CD1c-positive myeloid dendritic cell (primary cell): ENCODE measurements around the gene ARHGAP22.

Source experiments
- DNase-seq: peaks from one replicate; pipeline ENCODE4 v3.0.0-alpha.2; 2016; ENCODE audit errors: extremely low spot score

Gene ARHGAP22

DNA sequence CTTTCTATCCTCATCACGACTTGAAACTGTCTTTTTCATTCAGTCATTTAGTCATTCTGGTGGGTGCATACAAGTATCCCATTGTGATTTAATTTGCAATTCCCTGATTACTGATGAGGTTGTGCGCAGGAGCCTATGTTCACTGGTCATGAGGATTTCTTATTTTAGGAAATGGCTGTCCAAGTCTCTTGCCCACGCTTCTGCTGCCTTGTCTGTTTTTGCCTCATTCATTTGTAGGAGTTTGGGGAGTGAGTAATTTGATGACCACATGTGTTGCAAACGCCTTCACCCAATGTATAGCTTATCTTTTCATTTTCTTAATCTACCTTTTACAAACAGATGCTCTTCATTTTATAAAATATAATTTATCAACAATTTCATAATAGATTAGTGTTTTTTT is 127.3 kb downstream of the ARHGAP22 start:
- DNase-seq: no peak

DNA sequence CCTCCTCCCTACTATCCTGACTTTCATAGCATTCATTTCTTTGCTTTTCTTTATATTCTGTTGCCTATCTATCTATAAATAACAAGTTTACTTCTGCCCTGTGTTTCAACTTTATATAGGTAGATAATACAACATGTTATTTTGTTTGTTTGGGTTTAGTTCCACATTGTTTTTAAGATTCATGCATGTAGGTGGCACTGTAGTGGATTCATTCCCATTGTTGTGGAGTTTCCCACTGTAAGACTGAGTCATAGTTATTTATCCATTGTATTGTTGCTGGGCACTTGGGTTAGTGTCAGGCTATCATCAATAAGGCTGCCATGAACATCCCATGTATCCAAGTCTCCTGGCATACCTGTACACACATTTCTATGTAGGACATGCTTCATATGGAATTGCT is 127.7 kb downstream of the ARHGAP22 start:
- DNase-seq: no peak

- no peak for DNase-seq
Observed at GRCh38 chr10:48476279-48476982, 128.4 kb downstream of the ARHGAP22 start.

DNA sequence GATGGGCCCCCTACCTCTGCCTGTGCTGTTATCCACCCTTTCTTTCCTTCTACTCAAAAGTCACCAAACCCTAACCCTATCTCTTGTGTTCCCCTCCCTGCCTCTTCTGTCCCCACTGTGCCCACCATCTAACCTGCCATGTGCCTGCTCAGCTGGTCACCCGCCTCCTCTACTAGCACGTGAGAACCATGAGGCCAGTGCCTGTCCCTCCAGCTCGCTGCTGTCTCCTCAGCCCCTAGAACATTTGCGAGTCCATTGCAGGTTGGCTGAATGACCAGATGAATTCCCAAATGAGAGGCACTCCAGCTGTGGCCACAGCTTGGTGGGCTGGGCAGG is 129.0 kb downstream of the ARHGAP22 start:
- no peak for DNase-seq

- DNase-seq: peak; percentile 37
Observed at GRCh38 chr10:48474765-48475365, 130.0 kb downstream of the ARHGAP22 start.

- no peak for DNase-seq
Observed at GRCh38 chr10:48473704-48474103, 131.2 kb downstream of the ARHGAP22 start.

DNA sequence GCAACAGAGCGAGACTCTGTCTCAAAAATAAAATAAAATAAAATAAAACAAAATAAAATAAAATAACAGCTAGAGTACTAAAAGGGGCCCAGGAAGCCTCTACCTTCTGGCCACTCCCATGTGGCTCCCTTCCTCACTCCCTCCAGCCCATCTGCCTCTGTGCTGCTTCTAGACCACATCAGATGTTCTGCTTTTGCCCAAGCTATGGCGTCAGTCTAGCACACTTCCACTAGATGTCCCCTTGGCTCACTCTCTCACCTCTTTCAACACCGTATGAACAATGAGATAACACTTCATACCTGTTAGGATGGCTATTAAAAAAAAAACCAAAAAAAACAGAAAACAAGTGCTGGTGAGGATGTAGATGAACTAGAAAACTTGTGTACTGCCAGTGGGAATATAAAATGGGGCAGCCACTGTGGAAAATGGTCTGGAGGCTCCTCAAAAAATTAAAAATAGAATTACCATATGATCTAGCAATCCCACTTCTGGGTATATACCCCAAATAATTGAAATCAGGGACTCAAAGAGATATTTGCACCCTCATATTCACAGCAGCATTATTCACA is 132.3 kb downstream of the ARHGAP22 start:
- no peak for DNase-seq

GRCh38 chr10:48470893-48471805 is 133.7 kb downstream of the ARHGAP22 start:
- no peak for DNase-seq

GRCh38 chr10:48470115-48470892 is 134.6 kb downstream of the ARHGAP22 start:
- no peak for DNase-seq

- peak; percentile 35 for DNase-seq
Observed at GRCh38 chr10:48469516-48470020, 135.3 kb downstream of the ARHGAP22 start.

- no peak for DNase-seq
Observed at GRCh38 chr10:48468866-48469511, 135.9 kb downstream of the ARHGAP22 start.

GRCh38 chr10:48468130-48468790 is 136.6 kb downstream of the ARHGAP22 start:
- DNase-seq: no peak

DNA sequence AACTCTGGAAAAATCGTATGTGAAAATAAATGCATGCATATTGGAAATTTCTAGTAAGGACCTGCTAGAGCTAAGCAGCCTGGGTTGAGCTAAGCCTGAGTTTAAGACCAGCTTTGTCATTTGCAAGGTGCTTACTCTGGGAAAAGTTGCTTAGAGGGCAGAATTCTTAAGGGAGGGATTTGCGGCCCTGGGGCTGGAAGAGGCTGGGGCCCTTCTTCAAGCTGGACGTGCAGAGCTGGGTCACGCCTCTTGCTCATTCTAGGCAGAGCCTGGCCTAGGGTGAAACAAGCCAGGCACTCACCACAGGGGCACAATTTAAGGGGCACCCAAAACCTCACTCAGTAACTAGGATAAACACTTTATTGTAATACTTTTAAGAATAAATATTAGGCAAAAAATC is 137.2 kb downstream of the ARHGAP22 start:
- DNase-seq: no peak

DNA sequence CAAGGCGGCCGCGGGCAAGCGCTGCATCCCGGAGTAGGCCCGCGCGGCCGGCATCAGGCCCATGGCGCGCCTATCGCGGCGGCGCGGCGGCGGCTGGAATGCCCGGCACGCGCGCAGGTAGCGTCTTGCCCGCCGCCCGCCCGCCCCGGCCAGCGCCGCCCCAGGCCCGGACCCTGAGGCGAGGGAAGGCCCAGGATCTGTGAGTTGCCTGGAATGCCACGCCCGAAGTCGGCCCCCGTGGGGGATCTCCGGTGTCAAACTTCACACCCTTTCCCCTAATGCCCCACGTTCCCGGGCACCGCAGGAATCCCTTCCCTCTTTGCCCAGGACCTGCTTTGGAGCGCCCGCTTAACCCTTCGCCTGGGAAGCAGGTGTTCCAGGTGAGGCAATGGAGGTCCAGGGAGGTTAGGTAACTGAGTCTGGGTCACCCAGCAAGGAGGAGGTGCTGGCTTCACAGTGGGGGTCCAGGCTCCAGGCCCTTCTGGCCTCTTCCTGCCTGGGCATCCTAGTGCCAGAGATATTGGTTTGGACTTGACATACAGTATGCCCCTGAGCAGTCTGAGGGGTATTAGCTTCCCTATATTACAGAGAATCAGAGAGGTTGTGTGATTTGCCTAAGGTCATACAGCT is 138.1 kb downstream of the ARHGAP22 start:
- DNase-seq: no peak

DNA sequence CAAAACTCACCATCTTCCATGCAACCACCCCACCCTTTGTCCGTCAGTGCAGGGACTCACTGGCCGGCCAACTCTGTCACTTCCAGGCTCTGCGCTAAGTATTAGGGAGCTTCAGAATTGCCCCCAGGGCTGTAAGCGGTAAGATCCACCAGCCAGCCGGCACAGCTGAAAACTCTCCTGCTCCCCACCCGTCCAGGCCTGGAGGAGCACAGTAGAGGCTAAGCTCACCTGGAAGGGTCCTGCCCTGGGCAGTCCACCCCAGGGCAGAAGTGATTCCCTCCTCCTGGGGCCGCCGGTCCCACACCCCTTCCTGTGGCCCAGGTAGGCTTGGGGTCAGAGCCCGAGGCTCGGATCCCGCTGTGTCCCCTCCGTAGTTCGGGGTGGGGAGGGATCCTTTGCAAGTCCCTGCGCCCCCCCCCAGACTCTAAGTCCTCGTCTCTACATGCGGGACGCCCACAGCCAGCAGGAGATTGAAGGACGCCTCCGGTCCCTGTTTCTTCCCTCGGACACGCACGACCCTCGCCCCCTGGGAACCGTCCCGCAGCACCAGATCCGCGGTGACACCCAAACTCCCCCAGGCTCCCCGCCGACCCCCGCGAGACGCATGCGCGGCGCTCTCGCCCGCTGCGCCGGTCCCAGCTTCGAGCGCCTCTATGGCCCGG is 138.9 kb downstream of the ARHGAP22 start:
- no peak for DNase-seq

DNA sequence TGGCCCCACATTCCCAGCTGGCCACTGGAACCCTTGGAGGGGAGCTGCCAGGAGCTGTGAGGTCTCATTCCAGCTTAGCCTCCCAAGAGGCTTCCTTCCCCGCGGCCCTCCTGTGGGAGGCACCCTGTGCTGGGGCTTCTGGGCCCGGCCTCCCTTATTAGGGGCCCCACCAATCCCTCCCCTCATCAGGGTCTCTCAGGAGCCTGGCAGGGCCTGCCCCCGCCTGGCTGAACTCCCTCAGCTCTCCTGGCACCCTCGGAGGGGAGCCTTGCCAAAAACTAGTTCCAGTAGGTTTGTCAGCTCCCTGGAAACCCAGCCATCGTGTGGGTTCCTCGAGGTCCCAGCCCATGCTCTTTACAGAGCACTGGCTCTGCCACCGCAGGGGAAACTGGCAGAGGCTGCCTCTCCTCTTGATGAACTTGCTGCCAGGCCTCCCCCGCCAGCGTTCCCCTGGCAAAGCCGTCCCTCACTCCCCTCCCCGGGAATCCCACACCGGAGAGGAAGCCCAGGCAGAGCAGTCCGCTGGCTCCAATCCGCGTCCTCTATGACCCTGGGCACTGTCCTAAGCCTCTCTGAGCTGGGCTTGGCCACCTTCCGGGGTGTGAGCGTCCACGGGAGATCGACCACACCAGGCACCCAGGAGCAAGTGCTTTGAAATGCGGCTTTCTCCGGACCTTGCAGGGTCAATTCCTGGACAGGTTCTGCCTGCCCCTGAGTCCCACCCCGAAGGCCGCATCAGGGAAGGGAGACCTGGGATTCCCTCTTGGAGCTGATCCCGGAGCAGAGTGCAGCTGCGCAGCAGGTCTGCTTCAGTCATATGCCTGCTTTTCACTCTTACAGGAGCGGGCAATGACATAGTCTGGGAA is 139.8 kb downstream of the ARHGAP22 start:
- no peak for DNase-seq

DNA sequence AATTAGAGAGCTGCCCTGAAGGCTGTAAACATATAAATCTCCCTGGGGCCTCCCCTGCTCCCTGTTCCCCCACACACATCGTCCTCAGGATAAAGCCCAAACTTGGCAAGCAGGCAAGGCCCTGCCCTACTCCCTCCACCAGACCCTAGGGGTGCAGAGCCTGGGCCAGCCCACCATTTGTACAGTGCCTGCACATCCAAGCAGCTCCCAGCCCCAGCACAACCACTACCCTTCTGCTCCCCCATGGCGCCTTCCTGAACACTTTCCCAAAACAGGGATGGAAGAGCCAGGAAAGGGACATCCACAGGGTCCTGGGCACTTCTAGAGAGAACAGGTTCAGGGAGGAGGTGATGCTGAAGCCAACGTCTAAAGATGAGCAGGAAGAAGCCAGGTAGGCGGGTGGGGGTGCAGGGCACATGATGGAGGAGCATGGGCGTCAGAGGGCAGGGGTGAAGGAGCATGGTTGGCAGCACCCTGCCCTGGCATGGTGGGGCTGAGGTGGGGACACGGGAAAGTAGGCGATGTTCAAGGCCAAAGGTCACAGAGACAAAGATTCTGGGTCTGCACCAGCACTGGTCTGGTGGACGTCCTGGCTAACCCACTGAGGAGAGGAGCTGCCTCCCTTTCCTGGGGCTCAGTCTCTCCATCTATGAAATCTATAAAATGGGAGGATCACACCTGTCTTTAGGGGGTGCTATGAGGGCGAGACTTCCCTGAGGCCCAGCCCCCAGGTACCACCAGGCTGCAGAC is 140.6 kb downstream of the ARHGAP22 start:
- DNase-seq: no peak
